Activated CD4-positive, alpha-beta memory T cell treated with anti-CD3 and anti-CD28 coated beads, Interleukin-2, amount 10 ng/mL, durations not matched to agents 7 days and 5 days (primary cell): ENCODE measurements around the gene CDH13. TPM values are rescaled to one million over a fixed set of nuclear protein-coding genes. Genes with fewer than 3 reads are reported as not detected.

Experiments used
- CTCF ChIA-PET: fragments of 350-600 bp; sonication (Branson Sonifier 250); formaldehyde crosslinking; loops from one replicate; lab custom pipeline; 2021; ENCODE audit warnings: antibody characterized with exemption, inconsistent platforms; lab: Charles Lee
- POLR2A ChIA-PET: fragments of 350-600 bp; sonication (Branson Sonifier 250); formaldehyde crosslinking; loops from one replicate; lab custom pipeline; 2021; ENCODE audit warnings: antibody characterized with exemption; lab: Charles Lee
- DNase-seq: peaks from one replicate; pipeline ENCODE4 v3.0.0-alpha.2; 2020
- H3K27ac Mint-ChIP-seq: one replicate; pipeline ENCODE4 v1.8.0; 2021; ENCODE audit warnings: mild to moderate bottlenecking, mixed read lengths
- H3K27me3 Mint-ChIP-seq: one replicate; pipeline ENCODE4 v1.8.0; 2021; ENCODE audit warnings: mixed read lengths
- H3K36me3 Mint-ChIP-seq: one replicate; pipeline ENCODE4 v1.8.0; 2021; ENCODE audit warnings: low read depth, mixed read lengths
- H3K4me1 Mint-ChIP-seq: one replicate; pipeline ENCODE4 v1.8.0; 2021; ENCODE audit warnings: mixed read lengths
- H3K4me3 Mint-ChIP-seq: one replicate; pipeline ENCODE4 v1.8.0; 2021; ENCODE audit warnings: mild to moderate bottlenecking, mixed read lengths
- H3K9me3 Mint-ChIP-seq: one replicate; pipeline ENCODE4 v1.8.0; 2021; ENCODE audit warnings: mixed read lengths
- total RNA-seq, 2 experiments: library from RNA; stranded (reverse); gene quantifications; one replicate each; pipeline ENCODE4 v1.2.3, GENCODE V29; 2021

CDH13 gene
- total RNA-seq, 2 experiments from 2014 or later = not detected

DNA sequence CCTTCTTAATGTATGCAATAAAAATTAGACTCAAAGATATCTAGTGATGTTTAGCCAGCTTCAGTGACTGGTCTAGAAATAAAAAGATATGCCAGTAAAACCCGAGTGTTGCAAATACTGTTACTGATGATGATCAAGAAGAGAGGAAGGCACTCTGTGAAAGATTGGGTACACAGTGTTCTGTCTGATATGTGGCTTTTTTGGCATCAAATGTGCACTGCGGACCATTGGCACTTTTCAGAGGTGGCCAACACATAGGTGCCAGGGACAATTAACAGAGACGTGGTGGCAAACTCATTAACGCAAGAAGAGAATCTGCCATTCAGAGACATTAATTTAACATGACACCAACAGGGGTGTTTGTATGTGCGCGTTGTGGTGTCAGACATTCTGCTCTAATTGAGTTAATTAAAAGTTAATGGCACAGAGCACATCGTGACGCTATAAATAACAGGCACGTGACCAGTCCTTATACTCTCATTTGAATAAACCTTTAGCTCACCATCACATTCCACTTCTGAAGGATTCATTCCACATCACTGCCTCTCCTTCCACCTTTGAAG is 631.7 kb downstream of the CDH13 start:
- H3K27me3 Mint-ChIP-seq = no peaks in the 10 kb centered on the region

DNA sequence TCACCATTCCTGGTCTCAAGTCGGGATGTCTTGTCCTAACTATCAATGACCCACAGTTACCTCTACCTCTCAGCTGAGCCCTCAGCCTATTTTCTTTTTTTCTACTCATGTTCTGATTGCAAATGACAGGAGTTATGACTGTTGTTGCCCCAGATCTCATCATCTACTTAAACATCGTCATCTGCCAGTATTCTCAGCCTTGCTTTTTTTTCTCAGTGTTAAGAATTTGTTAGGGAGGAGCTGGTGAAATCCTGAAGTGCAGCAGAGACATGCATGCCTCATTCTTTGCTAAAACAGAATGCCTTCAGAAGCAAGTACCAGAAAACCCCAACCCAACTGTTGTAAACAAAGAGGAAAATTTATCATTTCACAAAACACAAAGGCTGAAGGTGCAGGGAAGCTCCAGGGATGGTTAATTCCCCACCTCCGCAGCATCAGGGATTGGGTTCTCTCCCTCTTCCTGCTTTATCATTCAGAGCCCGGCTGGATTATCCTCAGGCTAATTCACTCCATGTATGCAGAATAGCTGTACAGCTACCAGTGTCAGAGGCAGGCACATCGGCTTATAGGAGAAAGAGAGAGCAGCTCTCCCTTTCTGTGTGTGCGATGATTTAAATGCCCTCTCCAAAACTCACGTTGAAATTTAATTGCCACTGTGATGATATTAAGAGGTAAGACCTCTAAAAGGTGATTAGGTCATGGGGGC is 640.2 kb downstream of the CDH13 start:
- Mint-ChIP-seq H3K27ac (no peak overlapping the region), H3K36me3 (no peaks in the 10 kb centered on the region), H3K4me1 (no peaks in the 10 kb centered on the region), H3K27me3 (no peaks in the 10 kb centered on the region), H3K4me3 (no peak overlapping the region), H3K9me3 (no peaks in the 10 kb centered on the region)
- DNase-seq = no peak
- CTCF ChIA-PET = no interaction called here
- POLR2A ChIA-PET = no interaction called here

More for the DNA sequence above, 631.7 kb downstream of the CDH13 start:
- ChIA-PET CTCF (no interaction called here), POLR2A (no interaction called here)
- H3K4me3 Mint-ChIP-seq = no peak overlapping the region
- H3K36me3 Mint-ChIP-seq = no peaks in the 10 kb centered on the region
- H3K4me1 Mint-ChIP-seq = no peaks in the 10 kb centered on the region
- no peak overlapping the region for H3K27ac Mint-ChIP-seq
- DNase-seq = no peak
- H3K9me3 Mint-ChIP-seq = no peaks in the 10 kb centered on the region

DNA sequence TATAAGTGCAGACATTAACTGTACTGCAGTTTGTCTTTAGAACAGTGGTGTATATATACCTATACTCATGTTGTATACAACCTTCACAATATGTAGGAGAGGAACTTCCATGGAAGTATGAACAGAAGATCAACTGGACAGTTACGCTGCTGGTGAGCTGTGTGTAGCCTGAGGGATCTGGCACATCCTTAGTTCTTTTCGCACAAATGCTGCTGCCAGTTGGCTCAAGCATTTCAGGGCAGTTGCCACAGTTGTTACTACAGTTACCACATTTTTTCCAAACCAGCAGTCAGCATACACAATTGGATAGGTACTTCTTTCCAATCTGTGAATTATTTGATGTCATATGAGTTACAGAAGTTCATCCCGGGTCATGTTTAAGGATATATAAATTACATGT is 641.4 kb downstream of the CDH13 start:
- H3K9me3 Mint-ChIP-seq = no peaks in the 10 kb centered on the region
- H3K27ac Mint-ChIP-seq = no peak overlapping the region
- ChIA-PET CTCF (no interaction called here), POLR2A (no interaction called here)
- no peaks in the 10 kb centered on the region for H3K27me3 Mint-ChIP-seq
- no peaks in the 10 kb centered on the region for H3K4me1 Mint-ChIP-seq
- no peak overlapping the region for H3K4me3 Mint-ChIP-seq
- no peaks in the 10 kb centered on the region for H3K36me3 Mint-ChIP-seq
- no peak for DNase-seq

DNA sequence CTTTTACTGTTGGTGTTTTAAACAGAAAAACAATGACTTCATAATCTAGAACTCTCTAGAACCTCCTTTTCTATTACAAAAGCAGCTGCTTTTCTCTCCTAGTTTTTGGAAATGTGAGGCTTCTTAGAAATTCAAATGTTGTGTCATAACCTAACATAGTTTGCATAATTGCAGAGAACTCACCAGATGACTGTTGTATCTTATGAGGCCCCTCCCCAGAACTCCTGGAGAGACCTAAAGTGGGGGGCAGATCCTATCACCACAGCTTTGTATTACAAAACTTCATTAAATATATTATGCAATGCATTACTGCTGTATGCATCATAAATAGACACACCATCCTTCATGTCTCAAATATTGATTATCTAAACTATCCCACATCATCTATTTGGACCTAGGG is 642.3 kb downstream of the CDH13 start:
- Mint-ChIP-seq H3K27ac (no peak overlapping the region), H3K4me1 (no peaks in the 10 kb centered on the region), H3K4me3 (no peak overlapping the region), H3K36me3 (no peaks in the 10 kb centered on the region), H3K9me3 (no peaks in the 10 kb centered on the region), H3K27me3 (no peaks in the 10 kb centered on the region)
- CTCF ChIA-PET = no interaction called here
- no peak for DNase-seq
- POLR2A ChIA-PET = no interaction called here

DNA sequence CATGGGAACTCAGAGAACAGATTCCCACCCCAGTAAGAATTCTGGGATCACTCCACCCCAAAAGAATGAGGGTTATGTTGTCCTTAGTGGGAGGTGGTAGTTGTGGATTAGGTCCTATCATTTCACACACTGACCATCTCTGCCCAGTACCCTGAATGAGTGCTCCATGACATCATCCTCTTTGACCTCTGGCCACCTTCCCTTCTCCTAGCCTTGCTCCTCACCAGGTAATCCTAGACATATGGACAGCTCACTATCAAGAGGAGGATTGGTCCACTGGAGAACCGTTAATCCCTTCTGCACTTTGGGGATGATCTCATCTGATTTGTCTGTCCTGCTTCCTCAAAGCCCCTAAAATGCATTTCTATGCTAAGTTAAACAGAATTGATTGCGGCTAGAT is 642.8 kb downstream of the CDH13 start:
- H3K27me3 Mint-ChIP-seq = no peaks in the 10 kb centered on the region
- no peak overlapping the region for H3K4me3 Mint-ChIP-seq
- CTCF ChIA-PET = no interaction called here
- H3K4me1 Mint-ChIP-seq = no peaks in the 10 kb centered on the region
- POLR2A ChIA-PET = no interaction called here
- no peaks in the 10 kb centered on the region for H3K36me3 Mint-ChIP-seq
- H3K9me3 Mint-ChIP-seq = no peaks in the 10 kb centered on the region
- DNase-seq = no peak
- no peak overlapping the region for H3K27ac Mint-ChIP-seq

DNA sequence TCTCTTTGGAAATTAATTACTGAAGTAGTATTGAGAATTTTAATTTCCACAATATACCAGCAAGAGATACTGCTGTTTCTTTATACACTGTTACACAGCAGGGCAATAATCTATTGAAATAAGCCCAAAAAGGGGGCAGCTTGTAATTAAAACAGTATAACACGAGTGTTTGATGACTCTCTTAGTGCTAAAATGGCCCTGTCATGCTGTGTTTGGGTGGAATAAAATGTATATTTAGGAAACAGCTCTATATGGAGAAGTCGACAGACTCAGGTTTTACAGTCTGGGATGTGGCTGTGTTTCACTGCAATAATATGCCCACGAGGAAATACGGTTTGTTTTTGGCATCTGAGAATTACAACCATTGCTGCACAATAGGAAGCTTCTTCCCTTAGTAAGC is 643.3 kb downstream of the CDH13 start:
- no peaks in the 10 kb centered on the region for H3K36me3 Mint-ChIP-seq
- no peak overlapping the region for H3K27ac Mint-ChIP-seq
- H3K27me3 Mint-ChIP-seq = no peaks in the 10 kb centered on the region
- no peak for DNase-seq
- POLR2A ChIA-PET = no interaction called here
- no peaks in the 10 kb centered on the region for H3K4me1 Mint-ChIP-seq
- no peaks in the 10 kb centered on the region for H3K9me3 Mint-ChIP-seq
- CTCF ChIA-PET = no interaction called here
- H3K4me3 Mint-ChIP-seq = no peak overlapping the region

DNA sequence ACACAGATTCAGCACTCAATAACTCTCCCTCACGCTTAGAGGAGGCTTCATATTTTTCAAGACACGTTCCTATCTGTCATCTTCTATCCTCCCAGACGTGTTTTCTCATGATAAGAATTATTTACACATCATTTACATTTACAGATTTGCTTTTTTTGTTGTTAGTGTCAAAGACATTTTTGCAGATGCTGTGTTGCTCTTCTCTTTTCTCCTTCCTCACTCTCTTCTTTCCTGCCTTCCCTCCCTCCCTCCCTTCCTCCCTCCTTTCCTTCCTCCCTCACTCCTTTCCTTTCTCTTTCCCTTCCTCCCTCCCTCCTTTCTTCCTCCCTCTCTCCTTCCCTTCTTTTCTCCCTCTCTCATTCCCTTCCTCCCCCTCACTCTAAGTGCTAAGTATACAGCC is 643.9 kb downstream of the CDH13 start:
- Mint-ChIP-seq H3K9me3 (no peaks in the 10 kb centered on the region), H3K36me3 (no peaks in the 10 kb centered on the region), H3K4me3 (no peak overlapping the region), H3K27ac (no peak overlapping the region), H3K4me1 (no peaks in the 10 kb centered on the region), H3K27me3 (no peaks in the 10 kb centered on the region)
- CTCF ChIA-PET = interaction anchor here (0.6 kb wide), 1 partner anchor 978 kb away, joined by 3 read pairs; no protein-coding TSS in a partner anchor
- no peak for DNase-seq
- POLR2A ChIA-PET = no interaction called here

DNA sequence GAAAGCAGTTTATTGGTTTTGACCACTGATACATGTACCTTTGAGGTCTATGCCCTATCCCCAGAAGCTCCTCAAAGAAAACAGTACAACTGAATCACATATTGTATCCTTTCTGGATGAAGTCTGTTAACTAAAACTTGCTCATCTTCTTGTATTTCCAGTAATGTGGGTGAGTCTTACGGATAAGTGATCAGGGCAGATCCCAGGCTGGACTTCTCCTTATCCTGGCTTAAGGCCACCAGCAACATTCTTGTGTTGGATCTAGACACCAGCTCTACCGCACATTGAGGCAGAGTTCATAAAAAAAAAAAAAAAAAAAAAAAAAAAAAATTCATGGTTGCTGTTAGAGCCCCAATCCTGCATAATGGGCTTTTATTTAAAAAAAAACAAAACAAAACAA is 644.4 kb downstream of the CDH13 start:
- POLR2A ChIA-PET = no interaction called here
- no peaks in the 10 kb centered on the region for H3K9me3 Mint-ChIP-seq
- CTCF ChIA-PET = interaction anchor here (0.6 kb wide), 1 partner anchor 977 kb away, joined by 3 read pairs; no protein-coding TSS in a partner anchor
- no peaks in the 10 kb centered on the region for H3K4me1 Mint-ChIP-seq
- no peak overlapping the region for H3K27ac Mint-ChIP-seq
- no peak overlapping the region for H3K4me3 Mint-ChIP-seq
- H3K36me3 Mint-ChIP-seq = no peaks in the 10 kb centered on the region
- no peaks in the 10 kb centered on the region for H3K27me3 Mint-ChIP-seq
- DNase-seq = no peak

DNA sequence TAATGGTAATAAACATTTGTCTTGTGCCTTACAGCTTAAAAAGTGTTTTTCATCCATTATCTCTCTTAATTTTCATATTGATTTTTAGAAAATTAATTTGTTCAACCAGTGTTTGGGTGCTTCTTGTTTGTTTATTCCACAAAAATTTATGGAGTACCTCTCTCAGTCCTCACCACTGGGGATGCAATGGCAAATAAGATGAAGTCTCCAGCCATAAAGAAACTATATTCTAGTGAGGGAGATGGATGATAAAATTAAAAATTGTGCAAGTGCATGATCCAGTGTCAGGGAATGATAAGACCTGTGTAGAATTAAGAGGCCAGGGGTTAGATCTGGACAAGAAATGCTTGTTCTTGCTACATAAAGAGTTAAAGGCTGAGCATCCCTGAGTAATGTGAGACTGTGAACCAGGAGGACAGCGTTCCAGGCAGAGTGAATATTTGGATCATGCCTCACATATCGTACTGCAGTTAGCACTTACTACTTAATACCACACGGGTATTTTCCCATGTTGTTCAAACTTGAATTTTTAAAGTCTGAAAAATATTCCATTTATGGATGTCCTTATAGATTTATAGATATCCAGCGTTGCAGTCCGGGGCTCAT is 645.3 kb downstream of the CDH13 start:
- H3K4me1 Mint-ChIP-seq = no peaks in the 10 kb centered on the region
- ChIA-PET POLR2A (no interaction called here), CTCF (no interaction called here)
- no peaks in the 10 kb centered on the region for H3K36me3 Mint-ChIP-seq
- no peak for DNase-seq
- no peak overlapping the region for H3K27ac Mint-ChIP-seq
- H3K9me3 Mint-ChIP-seq = no peaks in the 10 kb centered on the region
- H3K4me3 Mint-ChIP-seq = no peak overlapping the region
- no peaks in the 10 kb centered on the region for H3K27me3 Mint-ChIP-seq

DNA sequence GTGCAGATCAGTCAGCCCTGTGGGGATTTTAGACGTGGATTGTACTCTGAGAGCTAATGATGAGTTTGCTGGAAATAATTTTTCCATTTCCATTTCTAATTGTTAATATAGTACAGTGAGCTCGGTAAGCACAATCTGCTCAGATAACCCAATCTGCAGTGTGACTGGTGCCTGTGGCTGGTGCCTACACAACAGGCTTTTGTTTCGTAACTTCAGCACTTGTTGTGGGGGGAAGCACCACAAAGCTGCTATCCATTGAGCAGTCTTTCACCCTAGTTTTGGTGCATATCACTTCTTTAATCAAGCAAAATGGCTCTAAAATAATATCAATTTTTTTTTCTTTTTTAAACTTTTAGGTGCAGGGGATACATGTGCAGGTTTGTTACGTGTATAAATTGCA is 646.1 kb downstream of the CDH13 start:
- POLR2A ChIA-PET = no interaction called here
- Mint-ChIP-seq H3K4me3 (no peak overlapping the region), H3K36me3 (no peaks in the 10 kb centered on the region), H3K27me3 (no peaks in the 10 kb centered on the region), H3K27ac (no peak overlapping the region), H3K9me3 (no peaks in the 10 kb centered on the region), H3K4me1 (no peaks in the 10 kb centered on the region)
- no peak for DNase-seq
- CTCF ChIA-PET = no interaction called here

DNA sequence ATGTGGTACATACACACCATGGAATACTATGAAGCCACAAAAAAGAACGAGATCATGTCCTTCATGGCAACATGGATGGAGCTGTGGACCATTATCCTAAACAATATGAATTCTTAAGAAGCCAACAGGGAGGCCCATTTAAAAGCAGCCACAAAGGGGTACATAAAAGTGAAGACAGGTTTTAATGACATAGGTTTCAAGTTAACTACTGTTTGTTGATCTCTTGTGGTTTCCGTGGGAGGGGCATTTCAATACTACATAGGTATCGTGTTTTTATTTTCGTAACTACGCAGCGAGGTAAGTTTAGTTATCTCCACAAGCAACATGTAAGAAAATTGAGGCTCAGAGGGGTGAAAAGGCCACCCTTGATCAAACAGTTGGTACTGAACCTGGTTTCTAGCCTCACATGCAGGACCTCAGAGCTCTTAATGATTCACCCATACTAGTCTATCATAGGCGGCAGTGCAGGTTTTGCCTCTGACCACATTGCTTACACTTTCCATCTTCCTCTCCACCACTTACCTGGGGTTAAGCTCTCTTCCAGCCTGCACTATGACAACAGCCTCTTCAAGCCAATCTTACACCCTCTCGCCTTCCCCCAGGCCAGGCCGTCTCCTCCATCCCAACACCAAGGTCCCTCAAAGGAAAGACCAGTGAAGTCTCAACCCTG is 646.9 kb downstream of the CDH13 start:
- no peaks in the 10 kb centered on the region for H3K9me3 Mint-ChIP-seq
- POLR2A ChIA-PET = no interaction called here
- DNase-seq = no peak
- H3K4me3 Mint-ChIP-seq = no peak overlapping the region
- H3K4me1 Mint-ChIP-seq = no peaks in the 10 kb centered on the region
- CTCF ChIA-PET = no interaction called here
- H3K36me3 Mint-ChIP-seq = no peaks in the 10 kb centered on the region
- no peaks in the 10 kb centered on the region for H3K27me3 Mint-ChIP-seq
- H3K27ac Mint-ChIP-seq = no peak overlapping the region

DNA sequence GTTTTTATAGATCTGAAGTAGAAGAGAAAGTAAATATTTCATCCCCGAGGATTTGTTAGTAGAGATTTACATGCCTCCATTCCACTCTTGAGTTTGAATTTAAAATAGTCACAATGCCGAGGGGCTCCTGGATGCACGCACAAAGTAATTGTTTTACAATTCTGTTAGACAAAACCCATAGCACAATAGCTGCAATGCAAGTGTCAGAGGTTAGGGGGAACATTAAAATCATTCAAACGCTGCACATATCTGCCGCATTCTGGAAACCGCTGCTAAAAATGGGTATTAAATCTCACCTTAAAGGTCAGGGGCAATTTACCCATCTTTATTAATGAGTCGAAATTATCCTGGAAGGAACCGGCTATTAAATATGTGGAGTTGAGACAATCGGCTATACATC is 652.5 kb downstream of the CDH13 start:
- no peaks in the 10 kb centered on the region for H3K9me3 Mint-ChIP-seq
- no peaks in the 10 kb centered on the region for H3K27me3 Mint-ChIP-seq
- H3K4me3 Mint-ChIP-seq = no peak overlapping the region
- no peaks in the 10 kb centered on the region for H3K36me3 Mint-ChIP-seq
- no peaks in the 10 kb centered on the region for H3K4me1 Mint-ChIP-seq
- H3K27ac Mint-ChIP-seq = no peak overlapping the region
- no peak for DNase-seq
- POLR2A ChIA-PET = no interaction called here
- CTCF ChIA-PET = no interaction called here

DNA sequence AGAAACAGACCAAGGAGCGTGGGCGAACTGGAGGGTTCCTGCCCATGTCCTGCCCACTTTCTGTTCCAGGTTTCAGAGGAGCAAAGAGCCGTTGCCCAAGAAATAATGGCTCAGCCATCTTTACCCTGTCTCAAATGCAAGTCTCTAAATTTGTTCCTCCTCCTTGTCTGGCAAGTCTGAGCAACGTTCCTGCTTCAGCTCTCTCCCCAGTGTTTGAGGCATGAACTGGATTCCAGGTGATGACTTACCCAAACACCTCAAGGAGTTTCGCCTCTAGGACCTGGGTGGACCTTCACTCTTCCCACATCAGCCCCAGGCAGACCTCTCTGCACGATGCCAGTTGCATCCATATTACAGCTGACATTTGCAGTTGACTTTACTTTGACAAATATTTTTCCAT is 659.2 kb downstream of the CDH13 start:
- ChIA-PET CTCF (no interaction called here), POLR2A (no interaction called here)
- Mint-ChIP-seq H3K27ac (no peak overlapping the region), H3K27me3 (no peaks in the 10 kb centered on the region), H3K36me3 (no peaks in the 10 kb centered on the region), H3K4me1 (no peaks in the 10 kb centered on the region), H3K4me3 (no peak overlapping the region), H3K9me3 (no peaks in the 10 kb centered on the region)
- no peak for DNase-seq
